ENCODE measurements around the gene SETDB1. TPM values are rescaled to one million over a fixed set of nuclear protein-coding genes. Genes with fewer than 3 reads are reported as not detected.

SETDB1 gene
- total and polyA plus RNA-seq, 2 of the 13 experiments (the other 11 are each of a cell fraction or from before 2014, with no cell fraction given): 33.1 to 34.6 TPM

GRCh38 chr1:150981805-150982712, 55.9 kb downstream of the SETDB1 start, which contains the start of gene ANXA9 (continued):
- TF ChIP-seq DMTF1 (CRISPR knock-in tag; IDR thresholded peaks at IDR 0.05): no peak
- no peak for TF ChIP-seq ATF7 (IDR thresholded peaks at IDR 0.05)
- TF ChIP-seq ATF7 (CRISPR knock-in tag; IDR thresholded peaks at IDR 0.05): no peak
- no peak for TF ChIP-seq CSRNP2 (CRISPR knock-in tag; conservative IDR thresholded peaks at IDR 0.05; ENCODE audit: low read depth)
- TF ChIP-seq ZNF350 (CRISPR knock-in tag; IDR thresholded peaks at IDR 0.05; ENCODE audit: borderline replicate concordance, low read depth): peak; percentile 70; the same call in 1 of the 2 replicates
- no peak; the same call in 1 of the 2 replicates for TF ChIP-seq BORCS8-MEF2B (CRISPR knock-in tag; IDR thresholded peaks at IDR 0.05)
- TF ChIP-seq MXD3 (CRISPR knock-in tag; IDR thresholded peaks at IDR 0.05): peak; percentile 41; the same call in 1 of the 2 replicates
- TF ChIP-seq E2F2 (CRISPR knock-in tag; IDR thresholded peaks at IDR 0.05; ENCODE audit: borderline replicate concordance): no peak
- TF ChIP-seq STAT6 (CRISPR knock-in tag; IDR thresholded peaks at IDR 0.05; ENCODE audit: borderline replicate concordance): no peak
- TF ChIP-seq ZNF704 (CRISPR knock-in tag; IDR thresholded peaks at IDR 0.05; ENCODE audit: borderline replicate concordance): no peak
- no peak for TF ChIP-seq ZNF839 (CRISPR knock-in tag; IDR thresholded peaks at IDR 0.05; ENCODE audit: borderline replicate concordance)
- TF ChIP-seq THRA (CRISPR knock-in tag; IDR thresholded peaks at IDR 0.05; ENCODE audit: borderline replicate concordance): peak; percentile 95
- TF ChIP-seq MAX (IDR thresholded peaks at IDR 0.05): peak; percentile 88
- no peak for TF ChIP-seq ZFP36 (IDR thresholded peaks at IDR 0.05; ENCODE audit: borderline replicate concordance, low read depth, low read length, partially characterized antibody)
